Right atrium auricular region (tissue), 2 donors: ENCODE measurements around the gene MAPKBP1. TPM values are rescaled to one million over a fixed set of nuclear protein-coding genes. Genes with fewer than 3 reads are reported as not detected.

Source experiments
- DNase-seq: peaks from one replicate; pipeline ENCODE4 v3.0.0-alpha.2; 2019; ENCODE audit warnings: low spot score
- H3K27ac ChIP-seq, 2 donors: fragments of 200-600 bp; sonication (generic); 1 replicate in 1 of 2; 2 replicates in 1 of 2; pipeline ENCODE4 v1.5.1; 2016 to 2019
- H3K27me3 ChIP-seq, 2 donors: fragments of 200-600 bp; sonication (generic); one replicate each; pipeline versions ENCODE4 v1.5.1 to v1.6.0; 2017 to 2019
- H3K36me3 ChIP-seq: fragments of 200-600 bp; sonication (generic); one replicate; pipeline ENCODE4 v1.5.1; 2016
- H3K4me1 ChIP-seq, 2 donors: fragments of 200-600 bp; sonication (generic); one replicate each; pipeline versions ENCODE4 v1.5.1 to v1.6.0; 2017 to 2019
- H3K4me3 ChIP-seq, 2 donors: fragments of 200-600 bp; sonication (generic); 1 replicate in 1 of 2; 2 replicates in 1 of 2; pipeline ENCODE4 v1.5.1; 2017 to 2019; ENCODE audit warnings: mild to moderate bottlenecking in 1 of 2, moderate library complexity in 1 of 2
- H3K9me3 ChIP-seq, 2 donors: fragments of 200-600 bp; sonication (generic); one replicate each; pipeline ENCODE4 v1.5.1; 2019
- CTCF ChIP-seq, 2 donors: fragments of 200-600 bp; sonication (generic); IDR thresholded peaks; one replicate each; pipeline ENCODE4 v1.5.1; 2019; ENCODE audit warnings: antibody characterized with exemption in 2 of 2
- total RNA-seq, 2 donors: library from RNA; depleted of rRNA; stranded (reverse); fragments of >200 nt; gene quantifications; one replicate each; pipeline ENCODE4 v1.1.0, GENCODE V29; 2016

MAPKBP1 gene
- total RNA-seq, 2 donors from 2014 or later = 10.5 TPM

- Histone ChIP-seq H3K9me3 (no peaks in the 10 kb centered on the region), H3K27ac (peak overlapping the region; percentile 84 to 86), H3K4me1 (peaks cover 4 to 31% of the 10 kb centered on the region in 2 donors), H3K36me3 (peaks cover 1% of the 10 kb centered on the region), H3K27me3 (no peaks in the 10 kb centered on the region), H3K4me3 (peak overlapping the region; percentile 64 to 72)
- DNase-seq = no peak
- no peak for TF ChIP-seq CTCF (IDR thresholded peaks at IDR 0.05)
Measured at GRCh38 chr15:41773729-41774061, 589 bp upstream of the MAPKBP1 start.

DNA sequence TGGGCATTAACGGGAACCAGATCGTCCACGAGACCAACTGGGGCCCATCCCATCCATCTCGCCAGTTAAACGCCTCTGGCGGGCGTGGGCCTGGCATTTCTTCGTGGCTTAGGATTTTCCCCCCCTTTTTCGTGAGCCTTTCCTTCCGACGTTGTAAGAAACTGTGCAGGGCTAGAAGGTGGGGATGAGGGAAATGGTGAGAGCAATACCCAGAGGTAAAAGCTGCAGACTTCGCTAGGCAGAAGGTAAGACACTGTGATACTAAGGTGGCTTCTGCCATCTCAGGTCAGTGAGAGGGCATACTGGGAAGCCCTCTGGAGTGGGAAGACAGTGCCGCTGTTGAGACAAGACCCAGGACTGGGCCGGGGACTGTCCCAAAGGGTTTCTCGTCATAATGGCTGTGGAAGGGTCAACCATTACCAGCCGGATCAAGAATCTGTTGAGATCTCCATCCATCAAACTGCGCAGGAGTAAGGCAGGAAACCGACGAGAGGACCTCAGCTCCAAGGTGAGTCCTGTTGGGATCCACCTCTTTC, 666 bp downstream of the MAPKBP1 start:
- no peak for DNase-seq
- TF ChIP-seq CTCF (IDR thresholded peaks at IDR 0.05) = no peak
- H3K27ac ChIP-seq = peak overlapping the region; percentile 84 to 86
- no peaks in the 10 kb centered on the region for H3K27me3 ChIP-seq
- no peaks in the 10 kb centered on the region for H3K36me3 ChIP-seq
- no peaks in the 10 kb centered on the region for H3K9me3 ChIP-seq
- peak overlapping the region; percentile 64 to 72 for H3K4me3 ChIP-seq
- peaks cover 4 to 42% of the 10 kb centered on the region in 2 donors for H3K4me1 ChIP-seq

DNA sequence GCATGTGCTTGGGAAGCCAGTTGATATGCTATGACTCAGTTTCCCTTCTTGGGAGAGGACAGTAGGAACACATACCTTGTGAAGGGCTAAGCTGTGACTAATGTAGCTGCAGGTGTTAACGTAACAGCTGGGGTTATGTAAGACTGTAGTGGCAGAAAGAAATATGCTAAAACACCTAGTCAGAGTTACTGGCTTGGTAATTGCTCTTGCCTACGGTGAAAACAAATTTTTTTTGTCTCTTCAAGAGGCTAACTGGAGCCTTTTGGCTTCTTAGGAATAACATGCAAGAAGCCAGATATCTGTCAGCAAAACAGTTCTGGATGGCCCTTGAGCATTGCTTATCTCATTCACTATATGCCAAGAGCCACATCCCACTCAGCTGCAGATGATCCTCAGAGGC, 1.4 kb downstream of the MAPKBP1 start:
- peak overlapping the region; percentile 64 to 72 for H3K4me3 ChIP-seq
- no peaks in the 10 kb centered on the region for H3K9me3 ChIP-seq
- no peak for DNase-seq
- no peak for TF ChIP-seq CTCF (IDR thresholded peaks at IDR 0.05)
- no peaks in the 10 kb centered on the region for H3K36me3 ChIP-seq
- H3K27ac ChIP-seq = no peak overlapping the region
- peaks cover 4 to 49% of the 10 kb centered on the region in 2 donors for H3K4me1 ChIP-seq
- H3K27me3 ChIP-seq = no peaks in the 10 kb centered on the region

GRCh38 chr15:41777421-41777973, 3.2 kb downstream of the MAPKBP1 start:
- no peak for TF ChIP-seq CTCF (IDR thresholded peaks at IDR 0.05)
- peaks cover 4 to 50% of the 10 kb centered on the region in 2 donors for H3K4me1 ChIP-seq
- H3K4me3 ChIP-seq = no peak overlapping the region
- no peak for DNase-seq
- no peaks in the 10 kb centered on the region for H3K36me3 ChIP-seq
- H3K27me3 ChIP-seq = no peaks in the 10 kb centered on the region
- no peaks in the 10 kb centered on the region for H3K9me3 ChIP-seq
- no peak overlapping the region for H3K27ac ChIP-seq

GRCh38 chr15:41778521-41778920, 4.2 kb downstream of the MAPKBP1 start:
- peak overlapping the region in 1 of 2 donors; percentile 18 for H3K27ac ChIP-seq
- H3K27me3 ChIP-seq = no peaks in the 10 kb centered on the region
- H3K9me3 ChIP-seq = no peaks in the 10 kb centered on the region
- no peak for TF ChIP-seq CTCF (IDR thresholded peaks at IDR 0.05)
- no peak overlapping the region for H3K4me3 ChIP-seq
- H3K36me3 ChIP-seq = no peaks in the 10 kb centered on the region
- no peak for DNase-seq
- peaks cover 4 to 43% of the 10 kb centered on the region in 2 donors for H3K4me1 ChIP-seq

DNA sequence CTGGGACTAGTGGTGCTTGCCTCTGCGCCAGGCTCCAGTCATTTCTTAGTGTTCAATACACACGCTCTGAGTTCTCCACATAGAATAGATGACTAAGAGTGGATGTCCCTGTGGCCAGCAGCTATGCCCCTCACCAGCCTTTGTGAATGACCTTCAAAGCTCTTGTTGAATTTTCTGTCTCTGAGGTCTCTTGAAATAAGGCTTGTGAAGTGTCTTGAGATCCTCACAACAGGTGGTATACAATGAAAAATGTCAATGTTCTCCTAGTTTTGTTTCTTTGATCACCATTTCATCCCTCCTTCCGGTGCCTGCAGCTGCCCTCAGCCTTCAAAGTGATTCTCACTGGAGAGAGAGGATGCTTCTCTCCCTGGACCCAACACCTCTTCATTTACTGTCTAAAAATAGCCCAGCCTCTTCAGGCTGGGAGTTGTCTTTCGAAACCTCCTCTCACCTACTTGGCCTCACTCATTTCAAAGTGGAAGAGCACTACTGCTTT, 5.4 kb downstream of the MAPKBP1 start:
- no peak for DNase-seq
- peaks cover 4 to 37% of the 10 kb centered on the region in 2 donors for H3K4me1 ChIP-seq

More for the DNA sequence above, 5.4 kb downstream of the MAPKBP1 start:
- no peak for TF ChIP-seq CTCF (IDR thresholded peaks at IDR 0.05)
- Histone ChIP-seq H3K27ac (peak overlapping the region; percentile 47 to 53), H3K27me3 (no peaks in the 10 kb centered on the region), H3K4me3 (no peak overlapping the region), H3K36me3 (no peaks in the 10 kb centered on the region), H3K9me3 (no peaks in the 10 kb centered on the region)
